HG02885 (cell line): ENCODE data around the gene LDHD.

Experiments
- ATAC-seq: cut with Tn5 transposase; IDR thresholded peaks from one replicate; pipeline ENCODE4 v1.9.1; 2021; ENCODE audit warnings: mild to moderate bottlenecking; ENCODE audit not compliant: unreplicated experiment, poor library complexity

LDHD gene

GRCh38 chr16:75064403-75065148 lies 52.0 kb downstream of the LDHD start:
- no peak for ATAC-seq

- no peak for ATAC-seq
These were observed 53.0 kb downstream of the LDHD start for GRCh38 chr16:75063549-75064088.

- ATAC-seq, result no peak
These were observed 53.6 kb downstream of the LDHD start for GRCh38 chr16:75062976-75063346.

- ATAC-seq, result no peak
These were observed 54.2 kb downstream of the LDHD start for GRCh38 chr16:75062135-75062975.
